Measurements from ENCODE around the gene LSM7.

LSM7 gene

DNA sequence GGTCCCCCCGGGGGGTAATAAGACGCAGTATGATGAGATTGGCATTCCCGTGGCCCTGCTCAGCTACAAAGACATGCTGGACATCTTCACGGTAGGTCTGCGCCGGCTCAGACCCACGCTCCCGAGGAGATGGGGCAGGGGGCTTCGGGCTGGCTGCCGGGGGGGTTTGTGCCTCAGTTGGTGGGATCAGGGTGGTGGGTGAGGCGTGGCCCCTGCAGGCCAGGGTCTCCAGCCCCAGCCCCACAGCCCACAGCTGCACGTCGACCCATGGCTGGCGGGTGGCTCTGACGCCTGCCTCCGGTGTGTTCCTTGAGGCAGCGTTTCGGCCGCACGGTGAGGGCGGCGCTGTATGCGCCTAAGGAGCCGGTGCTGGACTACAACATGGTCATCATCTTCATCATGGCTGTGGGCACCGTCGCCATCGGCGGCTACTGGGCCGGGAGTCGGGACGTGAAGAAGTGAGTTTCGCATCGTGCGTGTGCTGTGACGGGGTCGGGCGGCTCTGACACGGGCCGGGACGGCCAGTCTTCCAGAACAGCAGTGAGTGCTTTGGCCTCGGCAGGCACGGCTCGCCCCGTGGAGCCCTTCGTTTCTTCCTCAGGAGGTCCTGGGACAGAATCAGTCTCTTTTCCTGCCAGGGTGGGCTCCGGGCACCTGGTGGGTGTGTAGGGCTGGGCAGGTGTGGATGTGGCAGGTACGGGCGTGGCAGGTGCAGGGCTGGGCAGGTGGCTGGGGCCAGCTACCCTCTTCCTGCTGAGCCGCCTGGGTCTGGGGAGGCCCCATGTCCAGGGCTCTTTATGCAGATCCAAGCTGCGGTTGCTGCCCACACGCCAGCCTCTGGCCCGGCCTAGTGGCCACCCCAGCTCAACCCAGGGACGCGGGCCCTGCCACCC, 10.6 kb upstream of the LSM7 start:
- no peak for DNase-seq (ENCODE audit: low read depth, low spot score)

DNA sequence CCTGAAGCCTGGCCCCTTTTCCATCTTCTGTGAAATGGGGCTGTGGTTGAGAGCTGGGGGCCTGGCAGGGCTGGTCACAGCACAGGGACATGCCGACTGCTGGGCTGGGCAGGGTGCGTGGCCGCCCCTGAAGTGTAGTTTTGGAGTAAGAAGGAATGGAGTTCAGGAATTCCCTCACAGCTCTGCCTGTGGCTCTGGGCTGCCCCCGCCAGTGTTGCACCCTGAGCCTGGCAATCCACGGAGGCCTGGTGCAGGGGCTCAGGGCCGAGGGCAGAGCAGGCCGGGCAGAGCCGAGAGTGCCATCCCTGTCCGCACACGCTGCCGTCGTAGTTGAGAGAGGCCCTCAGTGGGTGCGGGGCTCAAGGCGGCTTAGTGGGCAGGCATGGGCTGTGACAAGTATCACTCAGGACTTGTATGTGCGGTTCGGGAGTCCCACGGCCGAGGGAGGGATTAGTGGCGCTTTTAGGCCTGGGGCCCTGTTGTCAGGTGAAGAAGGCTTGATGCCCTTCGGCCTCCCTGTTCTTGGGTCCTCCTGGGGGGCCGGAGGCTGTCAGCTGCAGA, 9.7 kb upstream of the LSM7 start:
- DNase-seq (ENCODE audit: low read depth, low spot score) = no peak

DNA sequence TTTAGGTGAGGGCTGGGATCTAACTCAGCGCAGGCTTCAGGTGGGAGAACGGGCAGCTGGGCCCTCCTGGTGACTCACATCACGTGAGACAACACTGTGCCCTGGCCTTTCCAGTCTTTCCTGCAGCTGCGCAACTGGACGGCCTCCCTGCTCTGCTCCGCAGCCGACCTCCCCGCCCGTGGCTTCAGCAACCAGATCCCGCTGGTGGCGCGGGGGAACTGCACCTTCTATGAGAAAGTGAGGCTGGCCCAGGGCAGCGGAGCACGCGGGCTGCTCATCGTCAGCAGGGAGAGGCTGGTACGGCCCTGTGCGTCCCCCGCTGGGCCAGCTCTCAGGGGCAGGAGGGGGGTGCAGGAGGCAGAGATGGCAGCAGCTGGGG, 8.9 kb upstream of the LSM7 start:
- peak; percentile 89 for DNase-seq (ENCODE audit: low read depth, low spot score)

DNA sequence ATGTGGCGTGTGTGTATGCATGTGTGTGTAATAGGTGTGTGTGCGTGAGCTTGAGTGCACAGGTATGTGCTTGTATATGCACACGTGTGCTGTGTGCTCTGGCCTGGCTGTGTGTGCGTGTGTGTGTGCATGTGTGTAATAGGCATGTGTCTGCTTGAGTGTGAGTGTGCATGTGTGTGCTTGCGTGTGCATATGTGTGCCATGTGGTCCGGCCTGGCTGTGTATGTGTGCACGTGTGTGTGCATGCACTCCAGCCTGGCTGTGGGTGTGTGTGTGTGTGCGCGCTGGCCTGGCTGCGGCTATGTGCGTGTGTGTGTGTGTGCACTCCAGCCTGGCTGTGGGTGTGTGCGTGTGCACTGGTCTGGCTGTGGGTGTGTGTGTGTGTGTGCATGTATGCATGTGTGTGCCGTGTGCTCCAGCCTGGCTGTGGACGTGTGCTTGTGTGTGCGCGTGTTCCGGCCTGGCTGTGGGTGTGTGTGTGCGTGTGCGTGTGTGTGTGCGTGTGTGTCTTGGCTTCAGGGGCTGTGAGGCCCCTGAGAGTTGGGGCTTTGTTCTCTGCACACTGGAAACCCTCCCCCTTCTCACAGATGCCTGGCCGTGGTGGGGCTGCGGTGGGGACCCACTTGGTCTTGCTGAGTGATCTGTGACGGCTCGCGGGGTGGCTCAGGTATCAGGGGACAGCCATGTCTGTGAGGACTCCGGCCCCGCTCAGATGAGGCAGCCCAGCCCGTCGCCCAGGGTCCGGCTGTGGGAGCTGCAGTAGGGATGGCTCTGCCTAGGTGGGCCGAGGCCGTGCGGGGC, 8.3 kb upstream of the LSM7 start:
- DNase-seq (ENCODE audit: low read depth, low spot score) = no peak

DNA sequence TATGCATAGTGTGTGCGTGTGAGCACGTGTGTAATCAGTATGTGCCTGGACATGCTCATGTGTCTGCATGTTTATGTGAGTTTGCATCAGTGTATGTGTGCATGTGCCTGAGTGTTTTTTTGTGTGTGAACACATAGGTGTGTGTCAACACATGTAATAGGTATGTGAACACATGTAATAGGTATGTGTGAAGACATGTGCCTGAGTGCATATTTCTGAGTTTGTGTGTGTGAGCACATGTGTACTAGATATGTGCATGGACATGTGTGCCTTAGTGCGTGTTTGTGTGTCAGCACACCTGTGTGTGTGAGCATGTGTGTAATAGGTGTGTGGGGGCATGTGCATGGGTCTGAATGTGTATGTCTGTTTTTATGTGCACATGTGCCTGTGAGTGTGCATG, 7.5 kb upstream of the LSM7 start:
- DNase-seq (ENCODE audit: low read depth, low spot score) = no peak

DNA sequence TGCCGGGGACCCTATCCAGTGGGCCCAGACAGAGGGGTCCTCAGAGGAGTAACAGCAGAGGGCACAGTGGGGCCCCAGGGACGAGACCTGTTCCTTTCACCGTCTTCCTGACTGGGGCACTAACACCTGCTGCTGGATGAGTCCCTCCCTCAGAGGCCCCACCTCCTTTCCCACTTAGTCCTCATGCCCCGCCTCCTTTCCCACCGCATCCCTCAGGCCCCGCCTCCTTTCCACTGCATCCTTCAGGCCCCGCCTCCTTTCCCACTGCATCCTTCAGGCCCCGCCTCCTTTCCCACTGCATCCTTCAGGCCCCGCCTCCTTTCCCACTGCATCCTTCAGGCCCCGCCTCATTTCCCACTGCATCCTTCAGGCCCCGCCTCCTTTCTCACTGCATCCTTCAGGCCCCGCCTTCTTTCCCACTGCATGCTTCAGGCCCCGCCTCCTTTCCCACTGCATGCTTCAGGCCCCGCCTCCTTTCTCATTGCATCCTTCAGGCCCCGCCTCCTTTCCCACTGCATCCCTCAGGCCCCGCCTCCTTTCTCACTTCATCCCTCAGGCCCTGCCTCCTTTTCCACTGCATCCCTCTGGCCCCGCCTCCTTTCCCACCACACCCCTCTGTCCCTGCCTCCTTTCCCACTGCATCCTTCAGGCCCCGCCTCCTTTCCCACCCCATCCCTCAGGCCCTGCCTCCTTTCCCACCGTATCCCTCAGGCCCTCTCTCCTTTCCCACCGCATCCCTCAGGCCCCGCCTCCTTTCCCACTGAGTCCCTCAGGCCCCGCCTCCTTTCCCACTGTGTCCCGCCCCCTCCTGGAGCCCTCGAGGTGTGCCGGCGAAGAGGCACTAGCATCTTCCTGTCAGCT, 6.8 kb upstream of the LSM7 start:
- no peak for DNase-seq (ENCODE audit: low read depth, low spot score)

DNA sequence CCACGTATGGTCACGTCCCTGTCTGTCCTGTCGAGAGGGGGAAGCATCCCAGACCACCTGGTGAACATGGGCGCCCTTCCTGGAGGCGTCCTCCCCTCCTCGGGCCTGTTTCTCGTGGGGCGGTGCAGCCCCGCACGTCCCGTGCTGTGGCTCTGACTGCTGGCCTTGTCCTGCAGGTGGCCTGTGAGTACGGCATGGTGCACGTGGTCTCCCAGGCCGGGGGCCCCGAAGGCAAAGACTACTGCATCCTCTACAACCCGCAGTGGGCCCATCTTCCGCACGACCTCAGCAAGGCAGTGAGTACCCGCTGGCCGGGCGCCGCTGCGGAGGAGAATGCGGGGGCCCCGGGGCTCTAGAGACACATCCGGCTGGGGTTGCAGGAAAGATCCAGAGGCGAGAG, 6.0 kb upstream of the LSM7 start:
- DNase-seq (ENCODE audit: low read depth, low spot score) = no peak

DNA sequence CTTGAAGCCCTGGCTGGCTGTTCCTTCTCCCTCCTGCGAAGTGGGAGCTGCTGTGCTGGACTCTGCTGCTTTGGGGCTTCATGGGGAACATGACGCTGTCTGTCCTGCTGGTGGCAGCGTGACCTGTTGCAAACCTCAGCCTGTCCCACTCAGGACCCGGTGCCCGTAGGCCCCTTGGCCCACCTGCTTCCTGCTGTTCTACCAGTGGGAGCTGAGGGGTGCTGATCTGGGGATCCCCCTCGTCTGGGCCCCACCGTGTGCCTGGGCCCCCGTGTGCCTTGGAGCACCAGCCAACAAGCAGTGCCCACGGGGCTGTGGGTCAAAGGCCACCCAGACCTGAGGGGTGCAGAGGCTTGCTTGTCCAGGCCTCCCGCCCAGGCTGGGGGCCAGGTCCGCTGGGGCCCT, 5.4 kb upstream of the LSM7 start:
- no peak for DNase-seq (ENCODE audit: low read depth, low spot score)

DNA sequence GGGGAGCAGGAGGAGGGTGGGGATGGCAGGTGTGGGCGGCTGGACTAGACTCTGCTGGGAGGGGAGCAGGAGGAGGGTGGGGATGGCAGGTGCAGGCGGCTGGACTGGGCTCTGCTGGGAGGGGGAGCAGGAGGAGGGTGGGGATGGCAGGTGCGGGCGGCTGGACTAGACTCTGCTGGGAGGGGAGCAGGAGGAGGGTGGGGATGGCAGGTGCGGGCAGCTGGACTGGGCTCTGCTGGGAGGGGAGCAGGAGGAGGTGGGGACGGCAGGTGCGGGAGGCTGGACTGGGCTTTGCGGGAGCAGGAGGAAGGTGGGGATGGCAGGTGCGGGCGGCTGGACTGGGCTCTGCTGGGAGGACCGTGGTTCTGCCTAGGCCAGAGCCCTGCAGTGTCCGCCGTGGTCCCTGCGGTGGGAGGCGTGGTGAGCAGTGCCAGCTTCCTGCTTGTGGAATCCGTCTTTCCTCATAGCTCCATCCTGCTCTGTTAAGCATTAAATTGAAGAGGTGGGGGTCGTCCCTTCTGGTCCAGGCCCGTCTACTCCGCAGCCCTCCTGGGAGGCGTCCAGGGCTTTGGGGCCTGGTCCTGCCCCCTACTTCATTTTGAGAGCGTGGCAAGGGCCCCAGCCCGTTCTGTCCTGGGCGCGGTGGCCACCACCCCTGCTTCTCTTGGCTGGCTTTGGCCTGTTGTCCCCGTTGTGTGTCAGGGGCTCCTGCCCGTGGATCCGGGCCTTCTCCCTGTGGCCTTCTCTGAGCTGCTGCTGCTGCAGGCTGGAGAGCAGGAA, 4.8 kb upstream of the LSM7 start:
- no peak for DNase-seq (ENCODE audit: low read depth, low spot score)

DNA sequence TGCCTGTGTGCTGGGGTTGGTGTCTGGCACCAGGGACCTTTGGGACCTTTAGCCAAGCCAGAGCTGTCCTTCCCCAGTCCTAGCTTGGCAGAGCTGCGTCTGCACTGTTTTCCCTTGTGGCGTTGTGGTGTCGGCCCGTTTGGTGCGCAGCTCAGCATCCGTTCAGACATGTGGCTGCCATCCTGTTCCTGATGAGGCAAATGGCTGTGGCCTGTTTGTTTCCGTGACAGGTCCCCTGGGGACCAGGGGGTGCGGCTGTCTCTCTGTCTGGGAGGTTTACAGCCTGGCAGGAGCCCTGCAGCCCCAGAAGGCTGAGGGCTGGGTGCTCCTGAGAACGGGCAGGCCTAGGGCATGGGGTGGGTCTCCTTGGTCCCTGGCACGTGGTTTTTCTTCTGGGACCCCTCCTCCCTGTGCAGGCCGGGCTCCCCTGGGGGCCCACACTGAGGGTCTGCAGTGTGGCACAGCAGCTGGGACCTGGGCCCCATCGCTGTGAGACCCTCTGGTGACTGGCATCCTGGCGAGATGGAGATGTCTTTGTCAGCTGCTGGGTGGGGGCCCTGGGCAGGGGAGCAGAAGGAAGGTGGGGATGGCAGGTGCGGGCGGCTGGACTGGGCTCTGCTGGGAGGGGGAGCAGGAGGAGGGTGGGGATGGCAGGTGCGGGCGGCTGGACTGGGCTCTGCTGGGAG, 4.1 kb upstream of the LSM7 start:
- no peak for DNase-seq (ENCODE audit: low read depth, low spot score)

DNA sequence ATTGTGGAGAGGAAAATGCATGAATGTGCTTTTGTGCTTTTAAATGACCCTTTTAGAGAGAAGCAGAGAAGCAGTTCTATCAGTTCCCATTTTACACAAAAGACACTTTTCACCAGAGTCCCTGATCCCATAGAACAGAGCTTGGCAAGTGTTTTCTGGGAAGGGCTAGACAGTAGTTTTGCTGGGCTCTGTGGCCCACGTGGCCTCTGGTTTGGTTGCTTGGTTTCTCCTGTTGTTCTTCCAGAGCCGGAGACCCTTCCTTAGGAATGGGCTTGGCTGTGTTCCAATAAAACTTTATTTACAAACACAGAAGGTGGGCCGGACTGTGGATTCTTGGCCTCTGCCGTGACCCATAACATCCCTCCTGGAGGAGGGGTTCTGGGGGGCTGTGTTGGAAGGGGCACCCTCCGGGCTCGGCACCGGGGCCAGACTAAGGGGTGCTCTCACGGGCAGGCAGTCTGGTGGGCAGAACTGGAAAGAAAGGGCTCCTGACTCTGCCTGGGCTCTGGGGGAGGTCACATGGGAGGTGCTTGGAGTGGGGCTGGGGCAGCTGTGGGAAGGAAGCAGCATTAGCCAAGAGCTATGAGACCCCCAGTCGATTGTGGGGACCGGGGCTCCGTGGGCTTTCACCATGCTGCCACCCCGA, 3.3 kb upstream of the LSM7 start:
- DNase-seq (ENCODE audit: low read depth, low spot score) = no peak

DNA sequence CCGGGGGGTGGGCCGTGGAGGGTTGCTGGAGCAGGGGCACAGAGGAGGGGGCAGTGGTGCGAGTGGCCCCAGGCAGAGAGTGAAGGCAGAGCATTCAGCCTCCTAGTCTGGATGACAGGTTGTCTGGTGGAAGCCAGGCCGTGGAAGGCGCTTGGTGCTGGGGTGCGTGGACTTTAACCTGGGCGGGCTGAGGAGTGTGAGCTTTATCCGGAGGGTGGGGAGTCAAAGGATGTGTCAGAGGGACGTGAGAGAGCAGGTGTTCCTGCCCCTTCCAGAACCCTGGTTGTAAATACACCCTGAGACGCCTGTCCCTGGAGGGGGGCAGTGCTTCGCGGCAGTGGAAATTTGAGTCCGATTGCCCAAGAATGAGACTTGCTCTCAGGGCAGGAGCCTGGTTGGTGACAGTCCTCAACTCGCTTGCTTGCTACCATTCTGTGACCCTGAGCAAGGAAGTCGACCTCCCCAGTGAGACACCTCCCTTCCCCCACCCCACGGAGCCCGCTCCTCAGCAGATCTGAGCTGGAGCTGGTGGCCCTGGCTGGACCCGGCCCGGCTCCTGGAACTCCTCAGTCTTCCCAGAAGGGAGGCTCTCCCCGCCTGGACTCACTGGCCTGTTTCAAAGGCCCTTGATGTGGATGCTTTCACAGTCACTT, 2.4 kb upstream of the LSM7 start:
- no peak for DNase-seq (ENCODE audit: low read depth, low spot score)

DNA sequence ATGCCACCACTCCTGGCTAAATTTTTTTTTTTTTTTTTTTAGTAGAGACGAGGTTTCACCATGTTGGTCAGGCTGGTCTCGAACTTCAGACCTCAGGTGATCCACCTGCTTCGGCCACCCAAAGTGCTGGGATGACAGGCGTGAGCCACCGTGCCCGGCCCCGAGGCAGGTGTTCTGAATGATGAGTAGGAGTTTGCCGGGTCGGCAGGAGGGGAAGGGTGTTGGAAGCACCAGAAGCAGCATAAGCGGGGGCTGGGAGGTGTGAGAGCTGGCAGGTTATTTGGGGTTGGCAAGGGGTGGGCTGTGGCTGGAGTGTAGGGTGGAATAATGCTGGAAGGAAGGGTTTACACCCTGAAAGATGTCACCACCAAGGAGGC, 1.9 kb upstream of the LSM7 start:
- no peak for DNase-seq (ENCODE audit: low read depth, low spot score)

DNA sequence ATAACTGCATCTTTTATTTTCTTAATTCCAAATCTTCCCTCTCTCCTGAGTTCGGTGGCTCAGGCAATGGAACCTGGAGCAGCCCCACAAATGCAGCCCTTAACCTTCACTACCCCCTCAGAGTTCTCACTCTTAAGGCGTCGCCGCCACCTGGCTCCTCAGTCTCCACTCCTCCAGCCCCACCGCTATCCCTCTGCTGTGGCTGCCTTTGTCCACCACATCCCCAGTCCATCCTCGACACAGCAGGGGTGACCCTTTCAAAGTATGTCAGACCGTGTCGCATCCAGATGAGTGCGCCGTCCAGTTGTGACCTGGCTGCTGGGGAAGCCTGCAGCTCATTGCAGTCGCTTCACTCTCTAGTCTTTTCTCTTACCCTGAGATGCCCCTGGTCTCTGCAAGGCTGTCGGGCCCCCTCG, 1.1 kb upstream of the LSM7 start:
- DNase-seq (ENCODE audit: low read depth, low spot score) = no peak

DNA sequence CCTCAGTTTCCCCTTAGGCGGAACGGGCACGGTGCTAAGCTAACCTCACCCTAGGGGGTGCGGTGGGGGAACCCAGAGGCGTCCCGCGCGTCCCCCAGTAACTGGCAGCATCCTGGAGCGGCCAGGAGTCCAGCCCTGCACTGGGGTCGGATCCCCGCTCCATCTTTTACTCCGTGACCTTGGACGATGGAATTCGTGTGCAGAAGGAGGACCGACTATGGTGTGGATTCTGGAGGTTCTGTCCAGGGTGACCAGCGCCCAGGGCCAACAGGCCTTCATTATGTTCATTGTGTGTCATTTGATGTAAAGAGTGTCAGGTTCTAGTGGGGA, 728 bp upstream of the LSM7 start:
- no peak for DNase-seq (ENCODE audit: low read depth, low spot score)

DNA sequence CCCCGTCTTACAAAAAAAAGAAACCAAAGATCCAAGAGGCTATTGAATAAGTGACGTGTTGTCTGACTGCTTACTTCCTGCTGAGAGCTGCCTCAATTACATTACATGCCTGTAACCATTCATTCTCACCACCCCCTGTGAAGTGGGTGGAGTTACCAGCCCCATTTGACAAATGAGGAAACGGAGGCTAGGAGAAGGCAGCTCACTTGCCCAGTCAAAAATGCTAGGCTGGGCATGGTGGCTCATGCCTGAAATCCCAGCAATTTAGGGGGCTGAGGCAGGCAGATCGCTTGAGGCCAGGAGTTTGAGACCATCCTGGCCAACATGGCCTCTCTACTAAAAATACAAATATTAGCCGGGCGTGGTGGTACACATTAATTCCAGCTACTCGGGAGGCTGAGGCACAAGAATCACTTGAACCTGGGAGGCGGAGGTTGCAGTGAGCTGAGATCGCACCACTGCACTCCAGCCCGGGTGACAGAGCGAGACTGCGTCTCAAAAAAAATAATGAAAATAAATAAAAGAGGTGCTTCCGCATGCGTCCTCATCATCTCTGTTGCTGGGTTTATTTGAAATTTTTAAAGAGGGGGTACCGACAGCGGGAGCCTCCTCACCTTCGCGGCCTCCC, 499 bp downstream of the LSM7 start:
- peak; percentile 89 for DNase-seq (ENCODE audit: low read depth, low spot score)

DNA sequence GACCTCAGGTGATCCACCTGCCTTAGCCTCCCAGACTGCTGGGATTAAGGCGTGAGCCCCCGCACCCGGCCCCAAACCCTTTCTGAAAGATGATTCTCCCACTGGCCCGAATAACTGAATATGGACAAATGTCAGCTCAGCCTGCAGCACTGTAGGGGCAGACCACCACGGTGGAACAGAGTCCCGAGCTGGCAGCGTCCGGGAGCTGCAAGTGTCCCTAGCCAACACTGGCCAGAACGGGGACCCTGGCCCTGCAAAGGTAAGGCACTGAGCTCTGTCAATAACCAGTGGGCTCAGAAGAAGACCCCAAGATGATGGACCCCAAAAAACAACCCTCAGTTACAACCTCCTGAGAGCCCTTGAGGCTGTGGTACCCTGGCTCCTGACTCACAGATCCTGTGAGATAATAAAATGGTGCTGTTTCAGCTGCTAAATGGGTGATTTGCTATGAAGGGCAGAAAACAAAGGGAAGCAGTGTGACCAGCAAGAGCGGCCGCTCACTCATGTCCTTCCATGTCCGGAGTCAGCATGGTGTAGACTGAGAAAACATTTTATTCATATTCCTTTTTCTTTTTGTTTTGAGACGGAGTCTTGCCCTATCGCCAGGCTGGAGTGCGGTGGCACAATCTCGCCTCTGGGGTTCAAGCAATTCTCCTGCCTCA, 1.6 kb downstream of the LSM7 start:
- DNase-seq (ENCODE audit: low read depth, low spot score) = no peak

DNA sequence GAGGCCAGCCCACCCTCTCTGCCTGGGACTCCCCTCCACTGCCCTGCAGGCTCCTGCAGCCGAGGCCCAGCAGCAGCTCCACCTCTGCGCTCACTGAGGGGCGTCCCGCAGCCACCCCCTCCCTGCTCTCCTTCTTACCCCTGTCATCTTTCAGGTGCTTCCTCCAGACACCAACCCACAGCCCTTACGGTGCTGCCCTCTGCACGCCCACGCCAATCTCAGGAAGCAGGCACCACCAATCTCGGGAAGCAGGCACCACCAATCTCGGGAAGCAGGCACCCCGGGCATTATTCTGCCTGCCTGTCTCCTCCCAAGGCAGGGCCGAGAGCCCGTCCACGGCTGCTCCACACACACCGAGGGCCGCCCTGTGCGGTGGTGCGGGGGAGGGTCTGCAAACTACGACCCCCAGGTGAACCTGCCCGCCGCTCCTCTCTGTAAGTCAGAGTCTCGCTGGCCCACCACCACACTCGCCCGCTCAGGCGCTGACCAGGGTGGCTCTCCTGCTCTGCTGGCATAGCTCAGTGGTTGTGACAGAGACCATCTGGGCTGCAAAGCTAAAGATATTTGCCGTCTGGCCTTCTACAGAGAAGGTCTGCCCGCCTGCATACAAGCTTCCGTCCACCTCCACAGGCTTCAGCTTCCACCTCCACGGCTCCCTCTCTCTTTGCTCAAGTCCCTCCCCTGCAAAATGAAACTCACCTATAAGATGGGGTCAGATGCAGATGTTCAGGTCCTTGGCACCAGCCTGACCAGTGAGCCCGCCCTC, 2.9 kb downstream of the LSM7 start:
- DNase-seq (ENCODE audit: low read depth, low spot score) = no peak
